ENCODE measurements around the gene PPA2. TPM values are rescaled to one million over a fixed set of nuclear protein-coding genes. Genes with fewer than 3 reads are reported as not detected.

Gene PPA2
- total RNA-seq, 1 experiment from 2014 or later = 76.4 TPM

DNA sequence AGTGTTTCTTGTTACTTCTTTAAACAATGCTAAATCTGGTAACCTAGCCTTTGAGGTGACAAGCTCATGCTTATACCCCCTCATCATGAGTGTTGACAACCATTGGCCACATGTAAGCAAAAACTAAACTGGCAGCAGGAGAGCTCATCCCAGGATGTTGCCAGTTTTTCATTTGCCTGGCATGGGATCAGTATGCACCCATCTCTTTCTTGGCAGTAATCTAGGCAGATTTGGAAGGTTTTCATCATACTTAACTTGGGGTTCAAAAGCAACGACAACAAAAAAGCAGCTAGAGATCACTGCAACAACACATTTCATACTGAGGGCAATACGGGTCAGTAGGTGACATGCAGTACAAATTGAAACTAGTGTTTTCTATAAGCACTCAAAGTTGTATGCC, 122.0 kb downstream of the PPA2 start:
- Histone ChIP-seq H2BK20ac (ENCODE audit: low read depth, low read length, poor library complexity, severe bottlenecking) (no peak overlapping the region), H3K56ac (ENCODE audit: insufficient read length, low read depth, low read length) (no peak overlapping the region), H3K4ac (ENCODE audit: low read depth, low read length) (no peak overlapping the region), H3K4me1 (ENCODE audit: insufficient read depth, low read length) (no peaks in the 10 kb centered on the region), H3K14ac (ENCODE audit: insufficient read depth, low read length) (no peak overlapping the region), H3K4me2 (ENCODE audit: insufficient read depth, insufficient read length, low read length) (no peak overlapping the region), H3K9ac (ENCODE audit: extremely low read depth, insufficient read length, low read length) (no peak overlapping the region), H4K8ac (replicated peaks; ENCODE audit: insufficient read length, low read depth, low read length) (no peak overlapping the region), H3K27me3 (ENCODE audit: insufficient read depth, low read length) (no peaks in the 10 kb centered on the region), H4K91ac (ENCODE audit: insufficient read length, low read depth, low read length) (no peak overlapping the region), H3K79me1 (ENCODE audit: insufficient read depth, low read depth, low read length, poor library complexity, severe bottlenecking) (no peaks in the 10 kb centered on the region), H3K18ac (ENCODE audit: insufficient read length, low read depth, low read length) (no peak overlapping the region), H2BK12ac (ENCODE audit: insufficient read length, low read depth, low read length) (no peak overlapping the region), H3T11ph (ENCODE audit: low read length) (no peak overlapping the region), H2BK5ac (ENCODE audit: insufficient read length, low read length) (no peak overlapping the region), H3K23ac (ENCODE audit: insufficient read length, low read depth, low read length) (no peak overlapping the region), H3K79me2 (ENCODE audit: insufficient read depth, low read length) (no peaks in the 10 kb centered on the region), H2BK120ac (ENCODE audit: low read depth, low read length, poor library complexity, severe bottlenecking) (no peak overlapping the region), H3K27ac (ENCODE audit: insufficient read length, low read depth, low read length) (no peak overlapping the region), H2AFZ (ENCODE audit: low read length) (no peak overlapping the region), H4K20me1 (ENCODE audit: control insufficient read depth, insufficient read depth, insufficient read length) (no peaks in the 10 kb centered on the region), H2BK15ac (ENCODE audit: low read depth, low read length) (no peak overlapping the region), H2AK5ac (ENCODE audit: insufficient read length, low read length) (no peak overlapping the region), H3K9me3 (ENCODE audit: control insufficient read depth, low read depth, low read length) (no peaks in the 10 kb centered on the region), H4K5ac (ENCODE audit: insufficient read length, low read depth, low read length) (no peak overlapping the region), H3K23me2 (ENCODE audit: insufficient read length, low read depth, low read length, poor library complexity, severe bottlenecking) (no peaks in the 10 kb centered on the region)
- no peak for DNase-seq
- Mint-ChIP-seq H3K36me3 (ENCODE audit: insufficient read depth in 1 of 3, low read depth in 3 of 3) (no peaks in the 10 kb centered on the region), H3K4me3 (no peak overlapping the region), H3K9me3 (no peaks in the 10 kb centered on the region), H3K27ac (no peak overlapping the region), H3K27me3 (ENCODE audit: low read depth) (no peaks in the 10 kb centered on the region; the same call in 1 of the 2 replicates), H3K4me1 (no peaks in the 10 kb centered on the region)
- TF ChIP-seq, protein P1, sequence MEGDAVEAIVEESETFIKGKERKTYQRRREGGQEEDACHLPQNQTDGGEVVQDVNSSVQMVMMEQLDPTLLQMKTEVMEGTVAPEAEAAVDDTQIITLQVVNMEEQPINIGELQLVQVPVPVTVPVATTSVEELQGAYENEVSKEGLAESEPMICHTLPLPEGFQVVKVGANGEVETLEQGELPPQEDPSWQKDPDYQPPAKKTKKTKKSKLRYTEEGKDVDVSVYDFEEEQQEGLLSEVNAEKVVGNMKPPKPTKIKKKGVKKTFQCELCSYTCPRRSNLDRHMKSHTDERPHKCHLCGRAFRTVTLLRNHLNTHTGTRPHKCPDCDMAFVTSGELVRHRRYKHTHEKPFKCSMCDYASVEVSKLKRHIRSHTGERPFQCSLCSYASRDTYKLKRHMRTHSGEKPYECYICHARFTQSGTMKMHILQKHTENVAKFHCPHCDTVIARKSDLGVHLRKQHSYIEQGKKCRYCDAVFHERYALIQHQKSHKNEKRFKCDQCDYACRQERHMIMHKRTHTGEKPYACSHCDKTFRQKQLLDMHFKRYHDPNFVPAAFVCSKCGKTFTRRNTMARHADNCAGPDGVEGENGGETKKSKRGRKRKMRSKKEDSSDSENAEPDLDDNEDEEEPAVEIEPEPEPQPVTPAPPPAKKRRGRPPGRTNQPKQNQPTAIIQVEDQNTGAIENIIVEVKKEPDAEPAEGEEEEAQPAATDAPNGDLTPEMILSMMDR (conservative IDR thresholded peaks at IDR 0.05) = no peak
- no CpG with 5 or more reads among the region's 2 CpGs for WGBS (ENCODE audit: extremely low coverage, insufficient read length, low lambda C conversion rate)

Data from H9 (cell line).